GM12878 (cell line): ENCODE data around the gene ZNF678.

Experiments used
- ATF3 ChIP-seq: IDR thresholded peaks from 2 replicates; pipeline ENCODE4 v1.6.1; 2011; ENCODE audit warnings: low read depth, mild to moderate bottlenecking, low read length, moderate library complexity, borderline replicate concordance; ENCODE audit errors: extremely low read depth
- CTCF ChIP-seq, 3 experiments: IDR thresholded peaks in 2 of 3; conservative IDR thresholded peaks in 1 of 3; 2 replicates each; pipeline ENCODE4 v1.5.1; 2011; ENCODE audit warnings: low read depth in 3 of 3, low read length in 3 of 3, mild to moderate bottlenecking in 3 of 3, control low read depth in 2 of 3, moderate library complexity in 2 of 3, inconsistent platforms in 1 of 3, mixed read lengths in 1 of 3; ENCODE audit not compliant: control insufficient read depth in 2 of 3, insufficient read depth in 1 of 3; ENCODE audit errors: extremely low read depth in 1 of 3
- EGR1 ChIP-seq, 2 experiments: IDR thresholded peaks; 1 replicate in 1 of 2; 2 replicates in 1 of 2; pipeline ENCODE4 v1.6.1; 2011 to 2012; ENCODE audit warnings: low read depth in 2 of 2, low read length in 2 of 2, borderline replicate concordance in 1 of 2, mild to moderate bottlenecking in 1 of 2, moderate library complexity in 1 of 2
- ESRRA ChIP-seq: IDR thresholded peaks from 2 replicates; pipeline ENCODE4 v1.6.1; 2012; ENCODE audit warnings: mild to moderate bottlenecking, low read length, improper control_type of control experiment
- HDGF ChIP-seq: fragments of 450-650 bp; IDR thresholded peaks from 2 replicates; pipeline ENCODE4 v1.6.1; 2016; ENCODE audit warnings: antibody characterized with exemption
- JUNB ChIP-seq: IDR thresholded peaks from 2 replicates; pipeline ENCODE4 v1.6.1; 2016; ENCODE audit warnings: antibody characterized with exemption, mild to moderate bottlenecking
- MAX ChIP-seq: IDR thresholded peaks from 2 replicates; pipeline ENCODE4 v1.6.1; 2012; ENCODE audit warnings: low read depth, low read length, improper control_type of control experiment
- MXI1 ChIP-seq: fragments of 150-350 bp; IDR thresholded peaks from 2 replicates; pipeline ENCODE4 v1.6.1; 2011; ENCODE audit warnings: low read depth, mild to moderate bottlenecking, inconsistent platforms, low read length, improper control_type of control experiment
- RUNX3 ChIP-seq: IDR thresholded peaks from 2 replicates; pipeline ENCODE4 v1.6.1; 2012; ENCODE audit warnings: low read length, inconsistent platforms
- SMAD5 ChIP-seq: IDR thresholded peaks from 2 replicates; pipeline ENCODE4 v1.6.1; 2016; ENCODE audit warnings: antibody characterized with exemption, low read depth
- SMC3 ChIP-seq: IDR thresholded peaks from 2 replicates; pipeline ENCODE4 v1.6.1; 2011; ENCODE audit warnings: low read length, improper control_type of control experiment, borderline replicate concordance
- ZNF687 ChIP-seq: fragments of 450-650 bp; IDR thresholded peaks from 2 replicates; pipeline ENCODE4 v1.6.1; 2017; ENCODE audit warnings: mild to moderate bottlenecking, moderate library complexity

GRCh38 chr1:227725046-227725445 lies 161.7 kb downstream of the ZNF678 start:
- TF ChIP-seq ATF3 (no peak), RUNX3 (no peak), ZNF687 (no peak), MXI1 (no peak), CTCF (IDR thresholded peaks at IDR 0.05 in 2 of 3, conservative IDR thresholded peaks at IDR 0.05 in 1 of 3; ENCODE audit: control insufficient read depth in 2 of 3, extremely low read depth in 1 of 3, insufficient read depth in 1 of 3, low read depth in 3 of 3, low read length in 3 of 3) (no peak), ESRRA (no peak), MAX (no peak), EGR1 (IDR thresholded peaks at IDR 0.05; ENCODE audit: borderline replicate concordance in 1 of 2, low read depth in 2 of 2, low read length in 2 of 2) (no peak), SMAD5 (no peak), HDGF (no peak), JUNB (no peak), SMC3 (no peak)
